ENCODE data around the gene SH3BP5. TPM values are rescaled to one million over a fixed set of nuclear protein-coding genes. Genes with fewer than 3 reads are reported as not detected.

The SH3BP5 gene
- total RNA-seq (2022; extraction: Qiagen RNA extraction), result 15.4 to 18.8 TPM (median 15.7 TPM) in 5 replicates

GRCh38 chr3:15332405-15333098, at the start of gene SH3BP5:
Gene SH3BP5, minus strand, starts transcription at chr3:15332586. Its CDS starts 178 bp downstream, at chr3:15332408.

GRCh38 chr3:15205934-15206661, 126.3 kb downstream of the SH3BP5 start, which contains the start of gene CAPN7:
Gene CAPN7, plus strand, starts transcription at chr3:15206246. Its CDS starts 250 bp downstream, at chr3:15206496.

Other genes starting within 250 kb of the SH3BP5 start
- gene RBSN, start 233.4 kb downstream of the SH3BP5 start, total RNA-seq (2022; extraction: Qiagen RNA extraction), result 7.7 to 13.3 TPM (median 9.9 TPM) in 5 replicates
- gene CAPN7, start 126.3 kb downstream of the SH3BP5 start, total RNA-seq (2022; extraction: Qiagen RNA extraction), result 21.4 to 28.9 TPM (median 26.1 TPM) in 5 replicates
- gene METTL6, start 95.0 kb upstream of the SH3BP5 start, total RNA-seq (2022; extraction: Qiagen RNA extraction), result 24.8 to 35.2 TPM (median 28.5 TPM) in 5 replicates
- 13.1 to 18.4 TPM (median 15.7 TPM) in 5 replicates for gene EAF1, start 95.0 kb upstream of the SH3BP5 start, total RNA-seq (2022; extraction: Qiagen RNA extraction)
- gene COLQ, start 189.1 kb upstream of the SH3BP5 start, total RNA-seq (2022; extraction: Qiagen RNA extraction), result 0.25 to 0.53 TPM (median 0.29 TPM) in 5 replicates

All from A549 treated with Hydrocortisone at 1 μM for 4 hours (cell line).